ENCODE data around the gene JOSD1. TPM values are rescaled to one million over a fixed set of nuclear protein-coding genes. Genes with fewer than 3 reads are reported as not detected.

The JOSD1 gene
- total and polyA plus RNA-seq, 9 of the 15 experiments (the other 6 are each of a cell fraction or from before 2014, with no cell fraction given), result 8.9 to 39.1 (median 30.4) TPM

- no peak overlapping the region for H3K27ac ChIP-seq (ENCODE audit: extremely low read depth, low read depth, low read length)
- no peaks in the 10 kb centered on the region for H3K9me3 ChIP-seq (replicated peaks; ENCODE audit: control insufficient read depth, insufficient read depth, low read depth, low read length)
- FAIRE-seq (no peak), DNase-seq (ENCODE audit: extremely low read depth in 1 of 4, low spot score in 3 of 4) (no peak), ATAC-seq (peak; percentile 4; the same call in 2 of the 3 replicates)
- intact Hi-C loops (cut with micrococcal nuclease), result no loop called here
- H3K4me1 ChIP-seq (replicated peaks in 1 of 2; ENCODE audit: control insufficient read depth in 2 of 2, insufficient read depth in 2 of 2, low read length in 2 of 2), result peaks cover 0 to 9% of the 10 kb centered on the region in 2 experiments; a peak in 2 of 5 replicates
- no peak overlapping the region; a peak in 1 of 4 replicates for H3K9ac ChIP-seq (ENCODE audit: insufficient read depth in 1 of 2, low read depth in 2 of 2, low read length in 2 of 2)
- BruUV-seq (replicated peaks), result no TSS peak
- ChIA-PET POLR2A (interaction anchor here (0.9 to 3.4 kb wide), 6 partner anchors 9 to 28 kb away, joined by 3 to 24 read pairs (median 4); partner anchors contain the start of genes GTPBP1 and SUN2), CTCF (ENCODE audit: low intra/inter-chr PET ratio) (no interaction called here)
- H3K9me1 ChIP-seq (ENCODE audit: control insufficient read depth, insufficient read depth, low read length), result no peaks in the 10 kb centered on the region
- in situ Hi-C loops (cut with MboI), result no loop called here
- no peak overlapping the region for H3K4me3 ChIP-seq
- no peak overlapping the region for H3K4me2 ChIP-seq (ENCODE audit: insufficient read depth, low read length)
- H3K79me2 ChIP-seq (ENCODE audit: control insufficient read depth, insufficient read depth, low read length), result no peaks in the 10 kb centered on the region
- peaks cover 92% of the 10 kb centered on the region; the same call in 2 of the 3 replicates for H3K36me3 ChIP-seq (ENCODE audit: control insufficient read depth, insufficient read depth, low read length)
- no peaks in the 10 kb centered on the region; the same call in 1 of the 2 replicates for H4K20me1 ChIP-seq (replicated peaks; ENCODE audit: control insufficient read depth, insufficient read depth, low read length)
- TF ChIP-seq POLR2AphosphoS5 (IDR thresholded peaks at IDR 0.05; ENCODE audit: control insufficient read depth, insufficient read depth, low read depth, low read length), result no peak; the same call in 1 of the 2 replicates
- no peak for TF ChIP-seq MXD1 (CRISPR knock-in tag; IDR thresholded peaks at IDR 0.05; ENCODE audit: borderline replicate concordance, poor library complexity, severe bottlenecking)
- no peak for TF ChIP-seq SIN3B (IDR thresholded peaks at IDR 0.05; ENCODE audit: low read depth)
- TF ChIP-seq RBM14 (IDR thresholded peaks at IDR 0.05; ENCODE audit: borderline replicate concordance, insufficient read depth, low read depth, low read length), result no peak
- no peak for TF ChIP-seq PKNOX1 (IDR thresholded peaks at IDR 0.05)
- no peak for TF ChIP-seq ZNF384 (IDR thresholded peaks at IDR 0.05; ENCODE audit: low read depth, low read length)
- TF ChIP-seq ZNF347 (CRISPR knock-in tag; IDR thresholded peaks at IDR 0.05; ENCODE audit: low read depth), result no peak
- no peak for TF ChIP-seq NFIC (IDR thresholded peaks at IDR 0.05)
- peak; percentile 49 for TF ChIP-seq POLR2B (IDR thresholded peaks at IDR 0.05; ENCODE audit: low read depth, partially characterized antibody)
- no peak for TF ChIP-seq MEF2A (IDR thresholded peaks at IDR 0.05; ENCODE audit: control insufficient read depth, low read depth, low read length)
- no peak for TF ChIP-seq ZNF431 (CRISPR knock-in tag; IDR thresholded peaks at IDR 0.05)
- TF ChIP-seq EWSR1 (IDR thresholded peaks at IDR 0.05; ENCODE audit: borderline replicate concordance, low read depth, partially characterized antibody), result no peak
- TF ChIP-seq EP300 (IDR thresholded peaks at IDR 0.05; ENCODE audit: low read length), result no peak
- peak; percentile 64; the same call in 1 of the 2 replicates for TF ChIP-seq POLR2A (conservative IDR thresholded peaks at IDR 0.05)
- no peak for TF ChIP-seq CEBPB (tag; IDR thresholded peaks at IDR 0.05)
- TF ChIP-seq POLR2AphosphoS2 (IDR thresholded peaks at IDR 0.05; ENCODE audit: low read length), result no peak
- no peak for TF ChIP-seq MTA2 (IDR thresholded peaks at IDR 0.05; ENCODE audit: low read depth)
- peak; percentile 14 for TF ChIP-seq SUPT5H (IDR thresholded peaks at IDR 0.05)
- no peaks in the 10 kb centered on the region for H3K27me3 ChIP-seq (ENCODE audit: control insufficient read depth in 2 of 2, insufficient read depth in 2 of 2, low read length in 2 of 2)
- H2AFZ ChIP-seq (ENCODE audit: low read depth, low read length), result no peak overlapping the region
- 93% methylated on average over 3 of the region's 8 CpGs for WGBS (ENCODE audit: insufficient coverage, low coverage, missing lambda C conversion rate)
Observed at GRCh38 chr22:38733724-38734381, 33.1 kb upstream of the JOSD1 start.

Data from K562 (cell line).